Neural progenitor cell (in vitro differentiated cells): ENCODE data around the gene RFX8. TPM values are rescaled to one million over a fixed set of nuclear protein-coding genes. Genes with fewer than 3 reads are reported as not detected.

ENCODE experiments used
- DNase-seq: peaks from one replicate; pipeline ENCODE4 v3.0.0-alpha.2; 2016; ENCODE audit warnings: low spot score
- H2AFZ ChIP-seq: fragments of 200-600 bp; sonication (generic); replicated peaks from 2 replicates; pipeline ENCODE4 v1.6.1; 2016; ENCODE audit warnings: antibody characterized with exemption
- H3F3A ChIP-seq: fragments of 200-600 bp; sonication (generic); 2 replicates; pipeline ENCODE4 v1.6.1; 2016; ENCODE audit warnings: antibody characterized with exemption, low read depth
- H3K27ac ChIP-seq: fragments of 200-600 bp; sonication (generic); 2 replicates; pipeline ENCODE4 v1.5.1; 2016; ENCODE audit warnings: mild to moderate bottlenecking
- H3K27me3 ChIP-seq: fragments of 200-600 bp; sonication (generic); 2 replicates; pipeline ENCODE4 v1.6.1; 2016; ENCODE audit warnings: mild to moderate bottlenecking, moderate library complexity
- H3K36me3 ChIP-seq: fragments of 200-600 bp; sonication (generic); 2 replicates; pipeline ENCODE4 v1.5.1; 2016
- H3K4me1 ChIP-seq: fragments of 200-600 bp; sonication (generic); 2 replicates; pipeline ENCODE4 v1.6.1; 2016; ENCODE audit warnings: mixed run types
- H3K4me2 ChIP-seq: fragments of 200-600 bp; sonication (generic); 2 replicates; pipeline ENCODE4 v1.6.1; 2016
- H3K4me3 ChIP-seq: fragments of 200-600 bp; sonication (generic); 2 replicates; pipeline ENCODE4 v1.5.1; 2016
- H3K79me2 ChIP-seq: fragments of 200-600 bp; sonication (generic); 2 replicates; pipeline ENCODE4 v1.6.1; 2016; ENCODE audit warnings: low read depth
- H3K9ac ChIP-seq: fragments of 200-600 bp; sonication (generic); 2 replicates; pipeline ENCODE4 v1.6.1; 2016
- H3K9me3 ChIP-seq: fragments of 200-600 bp; sonication (generic); 2 replicates; pipeline ENCODE4 v1.5.1; 2016; ENCODE audit warnings: low read depth
- H4K20me1 ChIP-seq: fragments of 200-600 bp; sonication (generic); 2 replicates; pipeline ENCODE4 v1.6.1; 2016; ENCODE audit warnings: low read depth
- H3K27ac Mint-ChIP-seq: 3 replicates; pipeline ENCODE4 v1.8.0; 2021; ENCODE audit warnings: mixed read lengths
- H3K27me3 Mint-ChIP-seq: 2 replicates; pipeline ENCODE4 v1.8.0; 2022; ENCODE audit warnings: low read depth, mild to moderate bottlenecking, inconsistent platforms, moderate library complexity, mixed read lengths; ENCODE audit not compliant: insufficient read depth
- H3K36me3 Mint-ChIP-seq: 3 replicates; pipeline ENCODE4 v1.8.0; 2021; ENCODE audit warnings: mixed read lengths
- H3K4me1 Mint-ChIP-seq: 3 replicates; pipeline ENCODE4 v1.8.0; 2021; ENCODE audit warnings: mixed read lengths
- H3K4me3 Mint-ChIP-seq: 3 replicates; pipeline ENCODE4 v1.8.0; 2021; ENCODE audit warnings: mild to moderate bottlenecking, moderate library complexity, mixed read lengths
- H3K9me3 Mint-ChIP-seq: 3 replicates; pipeline ENCODE4 v1.8.0; 2020; ENCODE audit warnings: mixed read lengths
- CTCF ChIP-seq: fragments of 200-600 bp; sonication (generic); IDR thresholded peaks from 2 replicates; pipeline ENCODE4 v1.5.1; 2017; ENCODE audit warnings: antibody characterized with exemption, mild to moderate bottlenecking
- EZH2 ChIP-seq: fragments of 200-600 bp; sonication (generic); IDR thresholded peaks from 2 replicates; pipeline ENCODE4 v1.6.1; 2017; ENCODE audit warnings: antibody characterized with exemption, mild to moderate bottlenecking, moderate library complexity
- EZH2phosphoT487 ChIP-seq: fragments of 200-600 bp; sonication (generic); IDR thresholded peaks from 2 replicates; pipeline ENCODE4 v1.6.1; 2017; ENCODE audit warnings: antibody characterized with exemption
- total RNA-seq: library from RNA; depleted of rRNA; stranded (reverse); fragments of >200 nt; gene quantifications from 2 replicates; pipeline ENCODE4 v1.2.3, GENCODE V29; 2015; ENCODE audit warnings: low replicate concordance

RFX8 gene
- total RNA-seq = 0.12 and 0.37 TPM in 2 replicates

GRCh38 chr2:101474731-101475384, at the start of gene RFX8:
RFX8 (minus strand) TSS chr2:101475112; CDS start chr2:101466848, 8,264 bp downstream.
- Mint-ChIP-seq H3K4me3 (peak within 1 kb of the TSS; percentile 68), H3K27ac (no peak within 1 kb of the TSS), H3K36me3 (no peaks in the 10 kb centered on the region), H3K27me3 (peaks cover 24% of the 10 kb centered on the region), H3K9me3 (no peaks in the 10 kb centered on the region), H3K4me1 (peaks cover 17% of the 10 kb centered on the region)
- Histone ChIP-seq H3K27me3 (peaks cover 37% of the 10 kb centered on the region), H3K79me2 (no peaks in the 10 kb centered on the region), H3K27ac (no peak within 1 kb of the TSS), H4K20me1 (no peaks in the 10 kb centered on the region), H3K4me2 (peak within 1 kb of the TSS; percentile 74), H3K9me3 (no peaks in the 10 kb centered on the region), H3K4me1 (peaks cover 23% of the 10 kb centered on the region), H3K9ac (no peak within 1 kb of the TSS), H3K4me3 (peak within 1 kb of the TSS; percentile 42), H2AFZ (peak within 1 kb of the TSS; percentile 89), H3F3A (peaks cover 21% of the 10 kb centered on the region), H3K36me3 (no peaks in the 10 kb centered on the region)
- no peak for DNase-seq
- TF ChIP-seq CTCF (no peak), EZH2 (no peak), EZH2phosphoT487 (no peak)

GRCh38 chr2:101521487-101521886, 46.6 kb upstream of the RFX8 start:
- H3K4me1 ChIP-seq = no peaks in the 10 kb centered on the region
- H3K27me3 Mint-ChIP-seq = peaks cover 2% of the 10 kb centered on the region
- no peak overlapping the region for H2AFZ ChIP-seq
- H3K27ac Mint-ChIP-seq = no peak overlapping the region
- no peaks in the 10 kb centered on the region for H3K36me3 Mint-ChIP-seq
- H3K4me3 Mint-ChIP-seq = no peak overlapping the region
- no peaks in the 10 kb centered on the region for H3K36me3 ChIP-seq
- TF ChIP-seq CTCF = no peak
- no peak for TF ChIP-seq EZH2
- no peak for TF ChIP-seq EZH2phosphoT487
- no peaks in the 10 kb centered on the region for H4K20me1 ChIP-seq
- H3K4me3 ChIP-seq = no peak overlapping the region
- peaks cover 4% of the 10 kb centered on the region for H3K9me3 Mint-ChIP-seq
- no peaks in the 10 kb centered on the region for H3K27me3 ChIP-seq
- H3K4me2 ChIP-seq = no peak overlapping the region
- H3K9ac ChIP-seq = no peak overlapping the region
- no peaks in the 10 kb centered on the region for H3K9me3 ChIP-seq
- no peak overlapping the region for H3K27ac ChIP-seq
- H3K4me1 Mint-ChIP-seq = peaks cover 3% of the 10 kb centered on the region
- H3F3A ChIP-seq = no peaks in the 10 kb centered on the region
- H3K79me2 ChIP-seq = no peaks in the 10 kb centered on the region
- DNase-seq = no peak

GRCh38 chr2:101520246-101520645, 45.3 kb upstream of the RFX8 start:
- H3K36me3 Mint-ChIP-seq = no peaks in the 10 kb centered on the region
- Histone ChIP-seq H4K20me1 (no peaks in the 10 kb centered on the region), H3K9me3 (no peaks in the 10 kb centered on the region), H3K27me3 (no peaks in the 10 kb centered on the region), H3K4me2 (no peak overlapping the region), H3K9ac (no peak overlapping the region), H3K79me2 (no peaks in the 10 kb centered on the region), H3K27ac (no peak overlapping the region), H3K4me1 (no peaks in the 10 kb centered on the region), H3K4me3 (no peak overlapping the region), H3K36me3 (no peaks in the 10 kb centered on the region), H3F3A (no peaks in the 10 kb centered on the region), H2AFZ (no peak overlapping the region)
- no peak overlapping the region for H3K4me3 Mint-ChIP-seq
- peaks cover 3% of the 10 kb centered on the region for H3K4me1 Mint-ChIP-seq
- no peaks in the 10 kb centered on the region for H3K27me3 Mint-ChIP-seq
- no peak overlapping the region for H3K27ac Mint-ChIP-seq
- peaks cover 6% of the 10 kb centered on the region for H3K9me3 Mint-ChIP-seq
- no peak for TF ChIP-seq EZH2phosphoT487
- no peak for TF ChIP-seq EZH2
- no peak for TF ChIP-seq CTCF
- DNase-seq = no peak
